HEK293 (cell line): ENCODE data around the gene YARS2.
A peak's percentile ranks its signal among the peaks of the same experiment; 100 is the strongest.

Experiments
- CTCF ChIA-PET: fragments of 350-600 bp; formaldehyde crosslinking; extraction: SDS; loops from one replicate; lab custom pipeline; 2021; ENCODE audit warnings: antibody characterized with exemption; lab: Yijun Ruan, JAX
- POLR2A ChIA-PET: fragments of 300-600 bp; formaldehyde crosslinking; extraction: SDS; loops from one replicate; lab custom pipeline; 2020; ENCODE audit warnings: antibody characterized with exemption, inconsistent platforms; lab: Yijun Ruan, JAX
- H3K27ac ChIP-seq: fragments of 200-500 bp; sonication (Bioruptor generic); 2 replicates; pipeline ENCODE4 v1.5.1; 2014; ENCODE audit warnings: low read depth, low read length, control low read depth, inconsistent platforms; ENCODE audit errors: extremely low read depth
- H3K36me3 ChIP-seq, 2 experiments: fragments of 200-500 bp in 1 of 2; sonication (Bioruptor generic) in 1 of 2; 1 replicate in 1 of 2; 2 replicates in 1 of 2; pipeline ENCODE4 v1.5.1; 2014 to 2017; ENCODE audit warnings: inconsistent platforms in 2 of 2, low read length in 2 of 2; ENCODE audit not compliant: control insufficient read depth in 2 of 2, insufficient read depth in 1 of 2
- H3K4me1 ChIP-seq: fragments of 200-500 bp; sonication (Bioruptor generic); 2 replicates; pipeline ENCODE4 v1.5.1; 2014; ENCODE audit warnings: mild to moderate bottlenecking, low read length, inconsistent platforms; ENCODE audit not compliant: control insufficient read depth, insufficient read depth
- H3K4me3 ChIP-seq: 2 replicates; pipeline ENCODE4 v1.5.1; 2011; ENCODE audit warnings: low read depth, mild to moderate bottlenecking, control low read depth, low read length, moderate library complexity
- H3K9me3 ChIP-seq: fragments of 200-500 bp; sonication (Bioruptor generic); 2 replicates; pipeline ENCODE4 v1.5.1; 2014; ENCODE audit warnings: low read depth, low read length, inconsistent platforms; ENCODE audit not compliant: control insufficient read depth, insufficient read depth
- FEZF1 ChIP-seq: fragments of 450-650 bp; formaldehyde crosslinking; IDR thresholded peaks from 2 replicates; pipeline ENCODE4 v1.5.1; 2016; ENCODE audit warnings: missing biosample characterization, missing genetic modification characterization
- GFI1B ChIP-seq: fragments of 450-650 bp; formaldehyde crosslinking; IDR thresholded peaks from 2 replicates; pipeline ENCODE4 v1.5.1; 2016; ENCODE audit warnings: missing biosample characterization, missing genetic modification characterization
- GLI2 ChIP-seq: fragments of 450-650 bp; formaldehyde crosslinking; IDR thresholded peaks from 2 replicates; pipeline ENCODE4; 2017; ENCODE audit warnings: missing biosample characterization, missing genetic modification characterization, low read depth, borderline replicate concordance
- HIC1 ChIP-seq: fragments of 450-650 bp; formaldehyde crosslinking; IDR thresholded peaks from 2 replicates; pipeline ENCODE4 v1.5.1; 2016; ENCODE audit warnings: missing biosample characterization, missing genetic modification characterization
- KLF16 ChIP-seq: fragments of 450-650 bp; formaldehyde crosslinking; IDR thresholded peaks from 2 replicates; pipeline ENCODE4 v1.5.1; 2017; ENCODE audit warnings: missing biosample characterization, missing genetic modification characterization
- KLF17 ChIP-seq: fragments of 450-650 bp; formaldehyde crosslinking; IDR thresholded peaks from 2 replicates; pipeline ENCODE4 v1.5.1; 2016; ENCODE audit warnings: missing biosample characterization, missing genetic modification characterization
- PRDM1 ChIP-seq: fragments of 450-650 bp; formaldehyde crosslinking; IDR thresholded peaks from 2 replicates; pipeline ENCODE4; 2016; ENCODE audit warnings: missing biosample characterization, missing genetic modification characterization
- PRDM6 ChIP-seq: fragments of 450-650 bp; formaldehyde crosslinking; IDR thresholded peaks from 2 replicates; pipeline ENCODE4 v1.5.1; 2017; ENCODE audit warnings: missing biosample characterization, missing genetic modification characterization
- SP7 ChIP-seq: fragments of 450-650 bp; formaldehyde crosslinking; IDR thresholded peaks from 2 replicates; pipeline ENCODE4 v1.5.1; 2016; ENCODE audit warnings: missing biosample characterization, missing genetic modification characterization
- ZBTB1 ChIP-seq: fragments of 450-650 bp; formaldehyde crosslinking; IDR thresholded peaks from 2 replicates; pipeline ENCODE4 v1.5.1; 2016; ENCODE audit warnings: missing biosample characterization, missing genetic modification characterization
- ZNF2 ChIP-seq: fragments of 450-650 bp; formaldehyde crosslinking; IDR thresholded peaks from 2 replicates; pipeline ENCODE4 v1.5.1; 2016; ENCODE audit warnings: missing biosample characterization, missing genetic modification characterization
- ZNF26 ChIP-seq: fragments of 450-650 bp; formaldehyde crosslinking; IDR thresholded peaks from 2 replicates; pipeline ENCODE4 v1.5.1; 2016; ENCODE audit warnings: missing biosample characterization, missing genetic modification characterization
- ZNF292 ChIP-seq: fragments of 450-650 bp; formaldehyde crosslinking; IDR thresholded peaks from 2 replicates; pipeline ENCODE4 v1.5.1; 2016; ENCODE audit warnings: low read depth, missing biosample characterization, missing genetic modification characterization, borderline replicate concordance
- ZNF335 ChIP-seq: fragments of 450-650 bp; formaldehyde crosslinking; conservative IDR thresholded peaks from 2 replicates; pipeline ENCODE4 v1.5.1; 2016; ENCODE audit warnings: missing biosample characterization, missing genetic modification characterization
- ZNF362 ChIP-seq: fragments of 450-650 bp; formaldehyde crosslinking; IDR thresholded peaks from 2 replicates; pipeline ENCODE4 v1.5.1; 2016; ENCODE audit warnings: missing biosample characterization, missing genetic modification characterization
- ZNF48 ChIP-seq: fragments of 450-650 bp; formaldehyde crosslinking; IDR thresholded peaks from 2 replicates; pipeline ENCODE4 v1.5.1; 2016; ENCODE audit warnings: missing biosample characterization, missing genetic modification characterization
- ZNF548 ChIP-seq: fragments of 450-650 bp; formaldehyde crosslinking; IDR thresholded peaks from 2 replicates; pipeline ENCODE4 v1.5.1; 2016; ENCODE audit warnings: missing biosample characterization, missing genetic modification characterization
- ZNF555 ChIP-seq: fragments of 450-650 bp; formaldehyde crosslinking; conservative IDR thresholded peaks from 2 replicates; pipeline ENCODE4 v1.5.1; 2017; ENCODE audit warnings: missing biosample characterization, mild to moderate bottlenecking, missing genetic modification characterization, inconsistent platforms
- ZNF558 ChIP-seq: fragments of 450-650 bp; formaldehyde crosslinking; IDR thresholded peaks from 2 replicates; pipeline ENCODE4 v1.5.1; 2016; ENCODE audit warnings: missing biosample characterization, missing genetic modification characterization
- ZNF621 ChIP-seq: fragments of 450-650 bp; formaldehyde crosslinking; IDR thresholded peaks from 2 replicates; pipeline ENCODE4 v1.5.1; 2017; ENCODE audit warnings: missing biosample characterization, missing genetic modification characterization
- ZNF623 ChIP-seq: fragments of 450-650 bp; formaldehyde crosslinking; IDR thresholded peaks from 2 replicates; pipeline ENCODE4 v1.5.1; 2016; ENCODE audit warnings: missing biosample characterization, missing genetic modification characterization
- ZNF664 ChIP-seq: fragments of 450-650 bp; formaldehyde crosslinking; IDR thresholded peaks from 2 replicates; pipeline ENCODE4 v1.5.1; 2016; ENCODE audit warnings: missing biosample characterization, missing genetic modification characterization
- ZNF747 ChIP-seq: fragments of 450-650 bp; formaldehyde crosslinking; IDR thresholded peaks from 2 replicates; pipeline ENCODE4 v1.5.1; 2016; ENCODE audit warnings: missing biosample characterization, missing genetic modification characterization
- ZNF843 ChIP-seq: fragments of 450-650 bp; formaldehyde crosslinking; IDR thresholded peaks from 2 replicates; pipeline ENCODE4 v1.5.1; 2016; ENCODE audit warnings: missing biosample characterization, missing genetic modification characterization
- ZSCAN4 ChIP-seq: fragments of 450-650 bp; formaldehyde crosslinking; IDR thresholded peaks from 2 replicates; pipeline ENCODE4 v1.5.1; 2017; ENCODE audit warnings: missing biosample characterization, missing genetic modification characterization

YARS2 gene

GRCh38 chr12:32770141-32770540 lies 14.4 kb upstream of the YARS2 start:
- Histone ChIP-seq H3K9me3 (no peaks in the 10 kb centered on the region), H3K36me3 (no peaks in the 10 kb centered on the region), H3K27ac (no peak overlapping the region), H3K4me1 (no peaks in the 10 kb centered on the region), H3K4me3 (no peak overlapping the region)
- POLR2A ChIA-PET = no interaction called here
- TF ChIP-seq GFI1B (tag by site-specific recombination) (no peak), FEZF1 (tag by site-specific recombination) (no peak), ZNF555 (tag by site-specific recombination) (no peak), KLF16 (tag by site-specific recombination) (no peak), KLF17 (tag by site-specific recombination) (no peak), PRDM1 (no peak), ZNF26 (tag by site-specific recombination) (no peak), ZNF48 (tag by site-specific recombination) (no peak), ZNF548 (tag by site-specific recombination) (no peak)
- CTCF ChIA-PET = interaction anchor here (0.8 to 2.1 kb wide), 2 partner anchors 14 to 60 kb away, joined by 3 to 11 read pairs; no protein-coding TSS in a partner anchor

- Histone ChIP-seq H3K4me3 (no peak overlapping the region), H3K9me3 (no peaks in the 10 kb centered on the region), H3K4me1 (no peaks in the 10 kb centered on the region), H3K27ac (no peak overlapping the region), H3K36me3 (no peaks in the 10 kb centered on the region)
- POLR2A ChIA-PET = interaction anchor here (1.4 kb wide), 1 partner anchor 13 kb away, joined by 4 read pairs; no protein-coding TSS in a partner anchor
- CTCF ChIA-PET = interaction anchor here (1.0 kb wide), 1 partner anchor 8 kb away, joined by 3 read pairs; no protein-coding TSS in a partner anchor
- TF ChIP-seq ZNF843 (tag by site-specific recombination) (no peak), HIC1 (tag by site-specific recombination) (no peak), ZNF2 (tag by site-specific recombination) (no peak), ZNF362 (tag by site-specific recombination) (no peak)
- TF ChIP-seq, all 188 proteins: peak for 0
Measured at GRCh38 chr12:32768518-32768917, 12.8 kb upstream of the YARS2 start.

- ChIA-PET CTCF (no interaction called here), POLR2A (no interaction called here)
- H3K36me3 ChIP-seq = no peaks in the 10 kb centered on the region
- no peak overlapping the region for H3K27ac ChIP-seq
- H3K9me3 ChIP-seq = no peaks in the 10 kb centered on the region
- no peaks in the 10 kb centered on the region for H3K4me1 ChIP-seq
- H3K4me3 ChIP-seq = no peak overlapping the region
- TF ChIP-seq GLI2 (tag by site-specific recombination) = no peak
- TF ChIP-seq ZNF621 (tag by site-specific recombination) = no peak
- no peak for TF ChIP-seq SP7 (tag by site-specific recombination)
- no peak for TF ChIP-seq ZNF292 (tag by site-specific recombination)
- TF ChIP-seq PRDM6 (tag by site-specific recombination) = peak; percentile 41
- TF ChIP-seq ZNF664 (tag by site-specific recombination) = no peak
- no peak for TF ChIP-seq ZSCAN4 (tag by site-specific recombination)
- TF ChIP-seq ZBTB1 = no peak
- 0 out of 2 replicates have a peak, but pooled peaks have one; percentile 33 for TF ChIP-seq ZNF335 (tag by site-specific recombination)
- TF ChIP-seq ZNF747 (tag by site-specific recombination) = no peak
- no peak for TF ChIP-seq ZNF623
- no peak for TF ChIP-seq ZNF558 (tag by site-specific recombination)
Measured at GRCh38 chr12:32765906-32766305, 10.2 kb upstream of the YARS2 start.
